PC-3 (cell line): ENCODE results near the gene LRRC75A. TPM values are rescaled to one million over a fixed set of nuclear protein-coding genes. Genes with fewer than 3 reads are reported as not detected.

Experiments
- ATAC-seq: fragments of 200-7000 bp; cut with Tn5 transposase; 2 replicates; pipeline ENCODE4 v1.9.1; 2020; ENCODE audit warnings: mild to moderate bottlenecking, moderate library complexity
- BruUV-seq: library from RNA; stranded (reverse); fragments of 400-500 nt; replicated peaks from 2 replicates; lab custom pipeline; 2021; lab: Mats Ljungman, UMichigan
- CTCF ChIA-PET: fragments of 300-600 bp; sonication (Branson Sonifier 250); formaldehyde crosslinking; loops from one replicate; lab custom pipeline; 2022; ENCODE audit warnings: antibody characterized with exemption; lab: Charles Lee
- POLR2A ChIA-PET: fragments of 300-600 bp; sonication (Branson Sonifier 250); formaldehyde crosslinking; loops from one replicate; lab custom pipeline; 2022; ENCODE audit warnings: antibody characterized with exemption; ENCODE audit not compliant: unreplicated experiment; lab: Charles Lee
- DNase-seq: peaks from one replicate; pipeline ENCODE4 v3.0.0-alpha.2; 2015
- H2AFZ ChIP-seq: fragments of 300-600 bp; sonication (generic); 2 replicates; pipeline ENCODE4 v1.6.0; 2016; ENCODE audit warnings: antibody characterized with exemption, low read length
- H3F3A ChIP-seq: fragments of 300-600 bp; sonication (generic); one replicate; pipeline ENCODE4 v1.6.0; 2017; ENCODE audit warnings: antibody characterized with exemption, low read length, control low read depth, mild to moderate bottlenecking; ENCODE audit not compliant: unreplicated experiment
- H3K27ac ChIP-seq: fragments of 300-600 bp; sonication (generic); 2 replicates; pipeline ENCODE4 v1.5.1; 2016; ENCODE audit warnings: mild to moderate bottlenecking, low read length
- H3K27me3 ChIP-seq: fragments of 300-600 bp; sonication (generic); 2 replicates; pipeline ENCODE4 v1.6.1; 2016; ENCODE audit warnings: low read length, mixed read lengths
- H3K36me3 ChIP-seq: fragments of 300-600 bp; sonication (generic); 2 replicates; pipeline ENCODE4 v1.6.1; 2016; ENCODE audit warnings: low read depth, mixed run types, low read length, mixed read lengths
- H3K4me1 ChIP-seq: fragments of 300-600 bp; sonication (generic); 2 replicates; pipeline ENCODE4 v1.5.1; 2016; ENCODE audit warnings: low read length; ENCODE audit not compliant: insufficient read depth
- H3K4me2 ChIP-seq: fragments of 300-600 bp; sonication (generic); 2 replicates; pipeline ENCODE4 v1.6.0; 2016; ENCODE audit warnings: low read length
- H3K4me3 ChIP-seq: fragments of 300-600 bp; sonication (generic); 2 replicates; pipeline ENCODE4 v1.5.1; 2016; ENCODE audit warnings: mild to moderate bottlenecking, low read length, mixed read lengths
- H3K79me2 ChIP-seq: fragments of 300-600 bp; sonication (generic); 2 replicates; pipeline ENCODE4 v1.6.1; 2017; ENCODE audit warnings: low read length, mixed read lengths
- H3K9ac ChIP-seq: fragments of 300-600 bp; sonication (generic); 2 replicates; pipeline ENCODE4 v1.6.0; 2016; ENCODE audit warnings: mild to moderate bottlenecking, low read length
- H3K9me2 ChIP-seq: fragments of 300-600 bp; sonication (generic); replicated peaks from 2 replicates; pipeline ENCODE4 v1.6.1; 2016; ENCODE audit warnings: mixed run types, low read length, mixed read lengths
- H3K9me3 ChIP-seq: fragments of 300-600 bp; sonication (generic); 2 replicates; pipeline ENCODE4 v1.6.1; 2016; ENCODE audit warnings: low read length, mixed read lengths
- H4K20me1 ChIP-seq: fragments of 300-600 bp; sonication (generic); 2 replicates; pipeline ENCODE4 v1.6.1; 2016; ENCODE audit warnings: low read length, mixed read lengths
- CTCF ChIP-seq: fragments of 300-600 bp; sonication (generic); conservative IDR thresholded peaks from 2 replicates; pipeline ENCODE4 v1.5.1; 2017; ENCODE audit warnings: antibody characterized with exemption, low read depth, mild to moderate bottlenecking, low read length
- EZH2 ChIP-seq: fragments of 300-600 bp; sonication (generic); IDR thresholded peaks from one replicate; pipeline ENCODE4 v1.6.1; 2017; ENCODE audit warnings: antibody characterized with exemption, mild to moderate bottlenecking, low read length; ENCODE audit not compliant: unreplicated experiment
- EZH2phosphoT487 ChIP-seq: fragments of 300-600 bp; sonication (generic); IDR thresholded peaks from 2 replicates; pipeline ENCODE4 v1.6.1; 2018; ENCODE audit warnings: mild to moderate bottlenecking, antibody characterized with exemption, low read length, borderline replicate concordance
- intact Hi-C: fragments of 100-400 bp; cut with micrococcal nuclease; formaldehyde crosslinking; loops from 2 replicates; pipeline ENCODE4 v1.9.0; 2023
- total RNA-seq: library from RNA; depleted of rRNA; stranded (reverse); fragments of >200 nt; gene quantifications from 2 replicates; pipeline ENCODE4 v1.2.3, GENCODE V29; 2014

Gene LRRC75A
- total RNA-seq, 1 experiment from 2014 or later = 15.8 TPM

- H3K27ac ChIP-seq = no peak overlapping the region
- ChIA-PET CTCF (no interaction called here), POLR2A (no interaction called here)
- no peaks in the 10 kb centered on the region for H3F3A ChIP-seq
- BruUV-seq = no TSS peak
- peaks cover 9% of the 10 kb centered on the region; the same call in 1 of the 2 replicates for H3K27me3 ChIP-seq
- TF ChIP-seq CTCF (no peak), EZH2 (no peak), EZH2phosphoT487 (no peak)
- H3K4me2 ChIP-seq = peak overlapping the region; percentile 92
- no peaks in the 10 kb centered on the region for H3K9me3 ChIP-seq
- H2AFZ ChIP-seq = peak overlapping the region; percentile 84
- H3K36me3 ChIP-seq = no peaks in the 10 kb centered on the region
- H4K20me1 ChIP-seq = no peaks in the 10 kb centered on the region
- no peaks in the 10 kb centered on the region for H3K79me2 ChIP-seq
- H3K4me1 ChIP-seq = peaks cover 11% of the 10 kb centered on the region
- H3K9ac ChIP-seq = no peak overlapping the region
- ATAC-seq (no peak), DNase-seq (no peak)
- intact Hi-C loops = no loop called here
- peak overlapping the region; percentile 66 for H3K4me3 ChIP-seq
- no peaks in the 10 kb centered on the region for H3K9me2 ChIP-seq
Measured at GRCh38 chr17:16492613-16493530, 879 bp upstream of the LRRC75A start.

GRCh38 chr17:16491131-16491702 lies 776 bp downstream of the LRRC75A start:
- H3K9ac ChIP-seq = no peak overlapping the region
- no peaks in the 10 kb centered on the region for H3K36me3 ChIP-seq
- peak overlapping the region; percentile 87 for H3K4me2 ChIP-seq
- H3K79me2 ChIP-seq = no peaks in the 10 kb centered on the region
- no peaks in the 10 kb centered on the region for H4K20me1 ChIP-seq
- BruUV-seq = no TSS peak
- POLR2A ChIA-PET = no interaction called here
- no peak overlapping the region for H3K27ac ChIP-seq
- intact Hi-C loops = no loop called here
- CTCF ChIA-PET = no interaction called here
- peak; percentile 24 for DNase-seq
- H3K4me1 ChIP-seq = peaks cover 22% of the 10 kb centered on the region
- peak; percentile 12 for ATAC-seq
- H2AFZ ChIP-seq = peak overlapping the region; percentile 54
- TF ChIP-seq EZH2 (no peak), CTCF (no peak), EZH2phosphoT487 (no peak)
- H3K27me3 ChIP-seq = 0 out of 2 replicates have a peak, but pooled peaks cover 3% of the 10 kb centered on the region
- H3K4me3 ChIP-seq = peak overlapping the region; percentile 65
- no peaks in the 10 kb centered on the region for H3K9me3 ChIP-seq
- H3F3A ChIP-seq = no peaks in the 10 kb centered on the region
- H3K9me2 ChIP-seq = no peaks in the 10 kb centered on the region
